Raji (cell line): ENCODE data around the gene FXYD3.

Source experiments
- POLR2A ChIP-seq: IDR thresholded peaks from 2 replicates; pipeline ENCODE4 v1.6.1; 2011; ENCODE audit warnings: low read depth, low read length, control low read depth; ENCODE audit not compliant: insufficient read depth

Gene FXYD3

GRCh38 chr19:35153701-35154524 is 38.3 kb downstream of the FXYD3 start:
- no peak for TF ChIP-seq POLR2A

GRCh38 chr19:35154525-35155406 is 39.1 kb downstream of the FXYD3 start, which contains the start of gene FXYD5:
Gene FXYD5, plus strand, starts transcription at chr19:35154735. Its CDS starts 816 bp downstream, at chr19:35155551.
- TF ChIP-seq POLR2A: peak; percentile 83

- no peak for TF ChIP-seq POLR2A
These were observed 39.8 kb downstream of the FXYD3 start for GRCh38 chr19:35155441-35155840.

DNA sequence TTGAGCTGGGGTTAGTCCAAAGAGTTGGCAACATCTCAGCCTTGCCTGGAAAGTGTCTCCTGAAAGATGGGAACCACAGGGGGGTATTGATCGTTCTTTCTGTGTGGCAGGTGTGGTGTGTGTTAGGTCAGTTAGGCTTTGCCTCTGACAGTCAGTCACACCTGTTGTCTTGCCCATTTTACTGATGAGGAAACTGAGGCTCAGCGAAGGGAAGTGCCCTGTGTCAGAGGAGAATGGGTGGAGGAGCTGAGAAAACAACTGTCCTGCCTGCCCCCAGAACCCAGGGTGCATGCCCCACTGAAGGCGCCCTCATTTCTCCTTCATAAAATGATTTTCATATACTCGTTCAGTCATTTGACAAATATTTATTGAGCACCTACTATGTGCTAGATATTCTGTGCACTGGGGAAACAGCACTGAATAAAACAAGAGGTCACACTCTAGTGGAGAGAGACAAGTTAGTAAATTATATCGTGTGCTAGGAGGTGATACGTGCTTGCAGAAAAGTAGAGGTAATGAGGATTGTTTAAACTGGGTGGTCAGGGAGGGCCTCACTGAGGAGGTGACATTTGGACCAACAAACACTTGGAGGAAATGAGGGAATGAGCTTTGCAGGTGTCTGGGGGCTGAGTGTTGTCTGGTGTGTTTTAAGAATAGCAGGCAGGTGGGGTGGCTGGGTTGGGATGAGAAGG is 40.5 kb downstream of the FXYD3 start:
- no peak for TF ChIP-seq POLR2A

DNA sequence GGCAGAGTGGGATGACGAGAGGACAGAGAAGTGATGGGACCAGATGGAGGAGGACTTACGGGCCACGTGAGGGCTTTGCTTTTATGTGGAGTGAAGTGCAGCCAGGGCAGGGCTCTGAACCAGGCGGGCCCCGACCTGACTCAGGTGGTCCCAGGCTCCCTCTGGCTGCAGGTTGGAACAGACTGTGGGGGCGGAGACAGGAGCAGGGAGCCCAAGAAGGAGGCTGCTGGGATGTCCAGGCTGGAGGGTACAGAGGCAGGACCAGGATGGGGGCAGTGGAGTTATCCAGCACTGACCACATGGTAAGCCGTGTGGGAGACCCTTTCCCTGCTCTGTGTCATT is 41.0 kb downstream of the FXYD3 start:
- TF ChIP-seq POLR2A: no peak

GRCh38 chr19:35157431-35157830 is 41.8 kb downstream of the FXYD3 start:
- no peak for TF ChIP-seq POLR2A

DNA sequence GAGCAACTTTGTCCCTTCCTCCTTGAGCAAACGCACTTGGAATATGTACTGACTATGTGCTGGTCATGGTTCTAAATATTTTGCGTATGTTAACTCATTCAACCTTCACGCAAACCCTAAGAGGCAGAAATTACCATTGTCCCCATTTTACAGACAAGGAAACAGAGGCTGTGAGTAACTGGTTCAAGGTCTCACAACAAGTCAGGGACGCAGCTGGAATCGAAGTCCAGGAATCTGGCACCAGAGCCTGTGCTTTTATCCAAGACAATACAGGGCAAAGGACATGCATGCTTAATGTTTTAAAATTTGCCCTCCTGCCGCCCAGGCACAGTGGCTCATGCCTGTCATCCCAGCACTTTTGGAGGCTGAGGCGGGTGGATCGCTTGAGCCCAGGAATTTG is 44.0 kb downstream of the FXYD3 start:
- TF ChIP-seq POLR2A: no peak

GRCh38 chr19:35160629-35161433 is 45.2 kb downstream of the FXYD3 start:
- TF ChIP-seq POLR2A: no peak

GRCh38 chr19:35161434-35161743 is 45.8 kb downstream of the FXYD3 start:
- no peak for TF ChIP-seq POLR2A

DNA sequence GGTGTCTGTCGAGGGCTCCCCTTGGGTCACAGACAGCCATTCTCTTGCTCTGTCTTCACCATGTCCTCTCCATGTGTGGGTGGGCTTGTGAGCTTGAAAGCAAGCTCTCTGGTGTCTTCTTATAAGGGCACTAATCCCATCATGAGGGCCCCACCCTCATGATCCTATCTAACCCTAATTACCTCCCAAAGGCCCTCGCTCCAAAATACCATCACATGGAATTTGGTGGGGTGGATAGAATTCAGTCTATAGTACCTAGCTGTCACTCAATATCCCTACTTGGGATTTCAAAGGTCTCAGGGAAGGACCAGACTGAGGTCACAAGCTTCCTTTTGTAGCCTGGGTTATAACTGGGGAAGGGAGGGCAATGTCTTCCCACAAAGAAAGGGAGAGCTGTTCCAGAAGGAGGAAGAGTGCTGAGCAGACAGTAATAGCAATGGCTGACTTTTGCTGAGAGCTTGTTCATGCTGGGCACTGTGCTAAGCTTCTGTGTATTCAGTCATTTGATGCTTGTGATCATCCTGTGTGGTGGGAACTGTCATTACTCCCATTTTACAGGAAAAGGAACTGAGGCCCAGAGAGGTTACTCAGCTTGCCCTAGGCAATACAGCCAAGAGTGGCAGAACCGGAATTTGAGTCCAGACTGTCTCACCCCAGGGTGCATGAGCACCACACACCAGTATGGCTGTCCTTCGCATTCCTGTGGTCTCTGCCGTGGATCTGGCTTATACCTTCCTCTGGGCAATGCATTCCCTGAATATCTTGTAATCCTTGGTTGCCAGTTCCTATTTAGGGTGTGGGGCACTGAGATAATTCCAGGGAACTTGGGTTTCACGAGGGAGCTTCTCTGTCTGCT is 47.1 kb downstream of the FXYD3 start:
- TF ChIP-seq POLR2A: no peak

DNA sequence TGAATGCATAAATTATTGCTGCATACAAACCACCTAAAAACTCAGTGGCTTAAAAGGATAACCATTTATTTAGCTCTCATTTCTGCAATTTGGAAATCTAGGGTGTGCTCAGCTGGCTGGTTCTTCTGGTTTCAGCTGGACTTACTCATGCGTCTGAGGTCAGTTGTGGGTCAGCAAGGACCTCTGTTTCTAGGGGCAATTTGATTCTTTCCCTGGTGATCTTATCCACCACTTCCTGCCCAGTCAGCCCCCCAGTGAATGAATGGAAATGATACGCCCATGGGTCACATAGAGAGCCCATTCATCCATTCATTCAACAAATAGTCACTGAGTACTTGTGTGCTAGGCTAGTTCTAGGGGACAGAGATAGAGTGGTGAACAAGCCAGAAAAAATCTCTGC is 48.8 kb downstream of the FXYD3 start:
- no peak for TF ChIP-seq POLR2A

DNA sequence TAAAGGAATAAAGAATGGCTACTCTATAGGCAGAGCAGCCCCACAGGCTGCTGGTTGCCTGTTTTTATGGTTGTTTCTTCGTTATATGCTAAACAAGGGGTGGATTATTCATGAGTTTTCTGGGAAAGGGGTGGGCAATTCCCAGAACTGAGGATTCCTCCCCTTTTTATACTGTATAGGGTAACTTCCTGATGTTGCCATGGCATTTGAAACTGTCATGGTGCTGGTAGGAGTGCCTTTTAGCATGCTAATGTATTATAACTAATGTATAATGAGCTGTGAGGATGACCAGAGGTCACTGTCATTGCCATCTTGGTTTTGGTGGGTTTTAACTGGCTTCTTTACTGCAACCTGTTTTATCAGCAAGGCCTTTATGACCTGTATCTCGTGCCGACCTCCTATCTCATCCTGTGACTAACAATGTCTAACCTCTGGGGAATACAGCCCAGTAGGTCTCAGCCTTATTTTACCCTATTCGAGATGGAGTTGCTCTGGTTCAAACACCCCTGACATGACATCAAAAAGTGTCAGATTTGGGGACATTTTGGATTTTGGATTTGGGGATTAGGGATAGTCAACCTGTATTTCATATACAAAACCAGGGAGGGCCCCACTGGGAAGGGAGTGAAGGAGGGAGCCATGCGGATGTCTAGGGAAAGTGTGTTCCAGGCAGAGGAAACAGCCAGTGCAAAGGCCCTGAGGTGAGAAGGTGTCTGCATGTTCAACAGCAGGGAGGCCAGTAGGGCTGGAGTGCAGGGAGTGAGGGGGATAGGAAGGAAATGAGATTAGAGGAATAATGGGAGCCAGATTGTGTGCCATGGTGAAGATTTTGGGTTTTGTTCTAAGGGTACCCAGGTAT is 49.8 kb downstream of the FXYD3 start:
- TF ChIP-seq POLR2A: no peak
